GM12878 (cell line): ENCODE data around the gene KCNG1. TPM values are rescaled to one million over a fixed set of nuclear protein-coding genes. Genes with fewer than 3 reads are reported as not detected.

Source experiments
- ATAC-seq: fragments of 200-7000 bp; cut with Tn5 transposase; 3 replicates; pipeline ENCODE4 v1.9.1; 2020; ENCODE audit warnings: mild to moderate bottlenecking, moderate library complexity
- BruUV-seq: library from RNA; stranded (reverse); fragments of 400-500 nt; replicated peaks from 2 replicates; lab custom pipeline; 2021; lab: Mats Ljungman, UMichigan
- CTCF ChIA-PET: fragments of 300-600 bp; sonication (Branson Sonifier 250); formaldehyde crosslinking; extraction: SDS; loops from one replicate; lab custom pipeline; 2021; ENCODE audit warnings: inconsistent platforms; lab: Yijun Ruan, JAX
- POLR2A ChIA-PET: fragments of 350-600 bp; formaldehyde crosslinking; extraction: SDS; loops from one replicate; lab custom pipeline; 2021; ENCODE audit warnings: inconsistent platforms; lab: Charles Lee
- RAD21 ChIA-PET: fragments of 300-600 bp; sonication (Branson Sonifier 250); formaldehyde crosslinking; loops from one replicate; lab custom pipeline; 2023; ENCODE audit warnings: antibody characterized with exemption; ENCODE audit not compliant: unreplicated experiment; lab: Charles Lee
- SMC1A ChIA-PET: fragments of 300-600 bp; sonication (Branson Sonifier 250); formaldehyde crosslinking; loops from one replicate; lab custom pipeline; 2023; ENCODE audit not compliant: unreplicated experiment, uncharacterized antibody; lab: Charles Lee
- DNase-seq: peaks from one replicate; pipeline ENCODE4 v3.0.0-alpha.2; 2011; ENCODE audit warnings: low read depth, low spot score
- FAIRE-seq: peaks from 3 replicates; lab custom pipeline; 2011; peaks lifted over from hg19 to GRCh38; lab: Jason Lieb, UNC
- H2AFZ ChIP-seq: 2 replicates; pipeline ENCODE4 v1.6.0; 2011; ENCODE audit warnings: low read depth, low read length, control low read depth; ENCODE audit not compliant: control insufficient read depth
- H3K27ac ChIP-seq: 2 replicates; pipeline ENCODE4 v1.5.1; 2011; ENCODE audit warnings: control low read depth; ENCODE audit not compliant: control insufficient read depth, insufficient read depth
- H3K27me3 ChIP-seq, 2 experiments: replicated peaks in 1 of 2; 2 replicates each; pipeline versions ENCODE4 v1.6.0 to v1.6.1; 2011; ENCODE audit warnings: low read length in 1 of 2; ENCODE audit not compliant: control insufficient read depth in 2 of 2, insufficient read depth in 2 of 2
- H3K36me3 ChIP-seq, 2 experiments: 2 replicates each; pipeline ENCODE4 v1.5.1; 2011; ENCODE audit warnings: low read length in 1 of 2; ENCODE audit not compliant: control insufficient read depth in 2 of 2, insufficient read depth in 2 of 2
- H3K4me1 ChIP-seq: 2 replicates; pipeline ENCODE4 v1.6.1; 2011; ENCODE audit warnings: mild to moderate bottlenecking, low read length, moderate library complexity, mixed read lengths; ENCODE audit not compliant: control insufficient read depth, insufficient read depth
- H3K4me2 ChIP-seq: 2 replicates; pipeline ENCODE4 v1.6.0; 2011; ENCODE audit warnings: control low read depth; ENCODE audit not compliant: control insufficient read depth, insufficient read depth
- H3K4me3 ChIP-seq: fragments of 200-600 bp; sonication (generic); 2 replicates; pipeline ENCODE4 v1.5.1; 2016
- H3K79me2 ChIP-seq: 2 replicates; pipeline ENCODE4 v1.6.0; 2011; ENCODE audit warnings: low read length; ENCODE audit not compliant: control insufficient read depth, insufficient read depth
- H3K9ac ChIP-seq: 2 replicates; pipeline ENCODE4 v1.8.0; 2011; ENCODE audit warnings: low read length, control low read depth, mixed read lengths; ENCODE audit not compliant: control insufficient read depth, insufficient read depth
- H3K9me3 ChIP-seq: replicated peaks from 3 replicates; pipeline ENCODE4 v1.5.1; 2011; ENCODE audit warnings: mild to moderate bottlenecking, low read length; ENCODE audit not compliant: control insufficient read depth, insufficient read depth
- H4K20me1 ChIP-seq: 2 replicates; pipeline ENCODE4 v1.6.0; 2011; ENCODE audit not compliant: control insufficient read depth, insufficient read depth
- EP300 ChIP-seq, 2 experiments: fragments of 150-350 bp in 1 of 2; IDR thresholded peaks; 2 replicates each; pipeline ENCODE4 v1.6.1; 2011 to 2012; ENCODE audit warnings: low read depth in 2 of 2, low read length in 2 of 2, borderline replicate concordance in 1 of 2, improper control_type of control experiment in 1 of 2, inconsistent platforms in 1 of 2; ENCODE audit not compliant: control insufficient read depth in 1 of 2
- ESRRA ChIP-seq: IDR thresholded peaks from 2 replicates; pipeline ENCODE4 v1.6.1; 2012; ENCODE audit warnings: mild to moderate bottlenecking, low read length, improper control_type of control experiment
- ETV6 ChIP-seq, 2 experiments: fragments of 450-650 bp in 1 of 2; IDR thresholded peaks in 1 of 2; conservative IDR thresholded peaks in 1 of 2; 2 replicates each; pipeline ENCODE4 v1.6.1; 2014; ENCODE audit warnings: antibody characterized with exemption in 1 of 2, borderline replicate concordance in 1 of 2, low read depth in 1 of 2, mild to moderate bottlenecking in 1 of 2, moderate library complexity in 1 of 2
- EZH2 ChIP-seq: IDR thresholded peaks from 2 replicates; pipeline ENCODE4 v1.6.1; 2012; ENCODE audit warnings: low read depth, mild to moderate bottlenecking, control low read depth, inconsistent platforms, low read length, borderline replicate concordance; ENCODE audit not compliant: control insufficient read depth
- GATAD2B ChIP-seq: fragments of 450-650 bp; conservative IDR thresholded peaks from 2 replicates; pipeline ENCODE4 v1.6.1; 2017; ENCODE audit warnings: low read depth, mild to moderate bottlenecking, moderate library complexity
- JUNB ChIP-seq: IDR thresholded peaks from 2 replicates; pipeline ENCODE4 v1.6.1; 2016; ENCODE audit warnings: antibody characterized with exemption, mild to moderate bottlenecking
- JUND ChIP-seq: IDR thresholded peaks from 2 replicates; pipeline ENCODE4 v1.6.1; 2012; ENCODE audit warnings: low read depth, mild to moderate bottlenecking, low read length, improper control_type of control experiment, moderate library complexity
- NFIC ChIP-seq: IDR thresholded peaks from 2 replicates; pipeline ENCODE4 v1.6.1; 2012; ENCODE audit warnings: low read depth, mild to moderate bottlenecking, inconsistent platforms, low read length, moderate library complexity
- NR2C1 ChIP-seq: fragments of 450-650 bp; IDR thresholded peaks from 2 replicates; pipeline ENCODE4 v1.6.1; 2017; ENCODE audit warnings: antibody characterized with exemption, mild to moderate bottlenecking, moderate library complexity
- PAX5 ChIP-seq: IDR thresholded peaks from 2 replicates; pipeline ENCODE4 v1.6.1; 2011; ENCODE audit warnings: low read depth, low read length, borderline replicate concordance
- SPI1 ChIP-seq: IDR thresholded peaks from 2 replicates; pipeline ENCODE4 v1.6.1; 2011; ENCODE audit warnings: low read depth, mild to moderate bottlenecking, low read length, moderate library complexity, borderline replicate concordance; ENCODE audit not compliant: insufficient read depth
- SUZ12 ChIP-seq: fragments of 200-600 bp; sonication (generic); IDR thresholded peaks from one replicate; pipeline ENCODE4 v1.6.1; 2018; ENCODE audit warnings: antibody characterized with exemption, mild to moderate bottlenecking; ENCODE audit not compliant: unreplicated experiment
- YBX1 ChIP-seq: fragments of 450-650 bp; IDR thresholded peaks from 2 replicates; pipeline ENCODE4 v1.6.1; 2016; ENCODE audit warnings: antibody characterized with exemption
- WGBS: methylation state at CpG from one replicate; pipeline ENCODE4 v1.1.6; 2016; ENCODE audit warnings: low lambda C conversion rate; ENCODE audit not compliant: insufficient replicate concordance, insufficient coverage; ENCODE audit errors: missing lambda C conversion rate; 5-methylcytosine and 5-hydroxymethylcytosine counted together
- in situ Hi-C: fragments of 300-500 bp; cut with MboI; formaldehyde crosslinking; loops from 9 replicates; pipeline ENCODE4 v1.14.3; 2018; ENCODE audit warnings: mixed read lengths
- intact Hi-C: fragments of 100-400 bp; cut with micrococcal nuclease; formaldehyde crosslinking; loops from one replicate; pipeline ENCODE4 v1.14.2; 2022; ENCODE audit not compliant: unreplicated experiment
- polyA plus RNA-seq, 11 experiments: library from polyadenylated mRNA; depleted of rRNA in 4 of 11; unstranded in 6 of 11; stranded (reverse) in 5 of 11; fragments of >200 nt; fragmentation: Nextera tagmentation in 4 of 11; fragmentation: Illumina TruSeq in 1 of 11; extraction: Ambion mirVana in 4 of 11; extraction: Trizol in 1 of 11; gene quantifications; 1 replicate in 1 of 11; 2 replicates in 10 of 11; pipeline versions ENCODE4 v1.2.1 to v1.2.3, GENCODE V29; 2011 to 2016; ENCODE audit warnings: inconsistent platforms in 2 of 11, missing spikeins in 2 of 11, low read depth in 1 of 11
- total RNA-seq, 4 experiments: library from RNA; depleted of rRNA in 3 of 4; stranded (reverse); fragments of >200 nt in 3 of 4; fragmentation: Illumina TruSeq in 1 of 4; extraction: Trizol in 1 of 4; gene quantifications; 2 replicates each; pipeline versions ENCODE4 v1.2.1 to v1.2.3, GENCODE V29; 2013 to 2021
- TF ChIP-seq, protein P1 (sequence below): fragments of 450-650 bp; IDR thresholded peaks from 2 replicates; pipeline ENCODE4 v1.6.1; 2014; ENCODE audit warnings: mild to moderate bottlenecking
- TF ChIP-seq, protein P2 (sequence below): fragments of 450-650 bp; IDR thresholded peaks from 2 replicates; pipeline ENCODE4 v1.6.1; 2018; ENCODE audit warnings: mild to moderate bottlenecking, low read depth, moderate library complexity; ENCODE audit not compliant: partially characterized antibody
- TF ChIP-seq, protein P3 (sequence below): IDR thresholded peaks from 2 replicates; pipeline ENCODE4 v1.6.1; 2011; ENCODE audit warnings: borderline replicate concordance, low read depth, mild to moderate bottlenecking, moderate library complexity, mixed read lengths, low read length; ENCODE audit not compliant: insufficient read depth; ENCODE audit errors: extremely low read length

Gene KCNG1
- total and polyA plus RNA-seq, 10 of the 15 experiments (the other 5 are each of a cell fraction or from before 2014, with no cell fraction given) = not detected

DNA sequence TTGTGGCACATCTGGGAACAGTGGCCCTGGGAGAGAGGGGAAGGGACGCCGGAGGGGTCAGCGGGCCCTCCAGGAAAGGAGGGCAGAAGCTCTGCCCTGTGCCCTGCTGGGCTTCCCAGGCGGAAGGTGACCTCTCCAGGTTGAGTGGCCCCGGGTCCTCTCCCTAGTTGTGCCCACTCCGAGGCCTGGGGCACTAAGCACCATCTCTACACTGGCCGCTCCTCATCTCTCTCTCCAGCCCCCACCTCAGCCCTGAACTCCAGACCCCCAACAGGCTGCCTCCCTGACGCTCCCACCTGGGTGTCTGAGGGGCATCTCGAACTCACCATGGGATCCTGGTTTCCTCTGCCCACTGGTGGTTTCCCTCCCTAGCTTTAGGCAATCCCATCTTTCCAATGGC, 18.1 kb downstream of the KCNG1 start (continued):
- TF ChIP-seq, protein P1, sequence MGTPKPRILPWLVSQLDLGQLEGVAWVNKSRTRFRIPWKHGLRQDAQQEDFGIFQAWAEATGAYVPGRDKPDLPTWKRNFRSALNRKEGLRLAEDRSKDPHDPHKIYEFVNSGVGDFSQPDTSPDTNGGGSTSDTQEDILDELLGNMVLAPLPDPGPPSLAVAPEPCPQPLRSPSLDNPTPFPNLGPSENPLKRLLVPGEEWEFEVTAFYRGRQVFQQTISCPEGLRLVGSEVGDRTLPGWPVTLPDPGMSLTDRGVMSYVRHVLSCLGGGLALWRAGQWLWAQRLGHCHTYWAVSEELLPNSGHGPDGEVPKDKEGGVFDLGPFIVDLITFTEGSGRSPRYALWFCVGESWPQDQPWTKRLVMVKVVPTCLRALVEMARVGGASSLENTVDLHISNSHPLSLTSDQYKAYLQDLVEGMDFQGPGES = no peak
- TF ChIP-seq EP300 (IDR thresholded peaks at IDR 0.05; ENCODE audit: borderline replicate concordance in 1 of 2, control insufficient read depth in 1 of 2, low read depth in 2 of 2, low read length in 2 of 2) = no peak
- no peak for TF ChIP-seq NR2C1
- TF ChIP-seq JUND = no peak
- TF ChIP-seq ETV6 (conservative IDR thresholded peaks at IDR 0.05 in 1 of 2, IDR thresholded peaks at IDR 0.05 in 1 of 2; ENCODE audit: borderline replicate concordance in 1 of 2, low read depth in 1 of 2) = no peak
- no peak for TF ChIP-seq JUNB

DNA sequence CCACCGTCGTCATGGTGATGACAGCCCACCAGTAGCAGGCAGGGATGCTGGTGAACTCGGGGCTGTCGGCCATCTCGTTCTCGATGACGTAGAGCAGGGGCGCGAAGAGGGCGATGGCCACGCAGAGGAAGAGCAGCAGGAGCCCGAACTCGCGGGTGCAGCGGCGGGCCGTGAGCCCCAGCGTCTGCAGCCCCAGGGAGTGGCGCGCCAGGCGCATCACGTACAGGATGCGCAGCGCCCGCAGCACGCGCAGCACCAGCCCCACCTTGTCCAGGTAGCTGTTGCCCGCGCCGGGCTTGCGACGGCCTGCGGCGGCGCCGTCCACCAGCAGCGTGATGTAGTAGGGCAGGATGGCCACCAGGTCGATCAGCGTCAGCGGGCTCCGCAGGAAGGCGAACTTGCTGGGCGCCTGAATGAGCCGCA, 18.6 kb downstream of the KCNG1 start:
- ATAC-seq (no peak), FAIRE-seq (no peak), DNase-seq (no peak)
- BruUV-seq = no TSS peak
- Histone ChIP-seq H3K4me1 (no peaks in the 10 kb centered on the region), H3K36me3 (no peaks in the 10 kb centered on the region), H4K20me1 (no peaks in the 10 kb centered on the region), H3K4me2 (no peak overlapping the region), H3K9me3 (no peaks in the 10 kb centered on the region), H3K4me3 (no peak overlapping the region), H3K27me3 (peaks cover 0 to 2% of the 10 kb centered on the region in 2 experiments; a peak in 2 of 4 replicates), H3K79me2 (no peaks in the 10 kb centered on the region), H3K27ac (no peak overlapping the region), H3K9ac (no peak overlapping the region), H2AFZ (no peak overlapping the region)
- intact Hi-C loops (no loop called here), in situ Hi-C loops (no loop called here)
- POLR2A ChIA-PET = no interaction called here
- CTCF ChIA-PET = no interaction called here
- SMC1A ChIA-PET = no interaction called here
- RAD21 ChIA-PET = no interaction called here
- WGBS = 81% methylated on average over 44 of the region's 44 CpGs
- no peak for TF ChIP-seq YBX1
- TF ChIP-seq, protein P2, sequence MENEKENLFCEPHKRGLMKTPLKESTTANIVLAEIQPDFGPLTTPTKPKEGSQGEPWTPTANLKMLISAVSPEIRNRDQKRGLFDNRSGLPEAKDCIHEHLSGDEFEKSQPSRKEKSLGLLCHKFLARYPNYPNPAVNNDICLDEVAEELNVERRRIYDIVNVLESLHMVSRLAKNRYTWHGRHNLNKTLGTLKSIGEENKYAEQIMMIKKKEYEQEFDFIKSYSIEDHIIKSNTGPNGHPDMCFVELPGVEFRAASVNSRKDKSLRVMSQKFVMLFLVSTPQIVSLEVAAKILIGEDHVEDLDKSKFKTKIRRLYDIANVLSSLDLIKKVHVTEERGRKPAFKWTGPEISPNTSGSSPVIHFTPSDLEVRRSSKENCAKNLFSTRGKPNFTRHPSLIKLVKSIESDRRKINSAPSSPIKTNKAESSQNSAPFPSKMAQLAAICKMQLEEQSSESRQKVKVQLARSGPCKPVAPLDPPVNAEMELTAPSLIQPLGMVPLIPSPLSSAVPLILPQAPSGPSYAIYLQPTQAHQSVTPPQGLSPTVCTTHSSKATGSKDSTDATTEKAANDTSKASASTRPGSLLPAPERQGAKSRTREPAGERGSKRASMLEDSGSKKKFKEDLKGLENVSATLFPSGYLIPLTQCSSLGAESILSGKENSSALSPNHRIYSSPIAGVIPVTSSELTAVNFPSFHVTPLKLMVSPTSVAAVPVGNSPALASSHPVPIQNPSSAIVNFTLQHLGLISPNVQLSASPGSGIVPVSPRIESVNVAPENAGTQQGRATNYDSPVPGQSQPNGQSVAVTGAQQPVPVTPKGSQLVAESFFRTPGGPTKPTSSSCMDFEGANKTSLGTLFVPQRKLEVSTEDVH = no peak
- TF ChIP-seq SPI1 = no peak
- TF ChIP-seq, protein P1 = no peak
- no peak for TF ChIP-seq EZH2
- no peak for TF ChIP-seq ESRRA
- no peak for TF ChIP-seq PAX5
- no peak for TF ChIP-seq NFIC
- TF ChIP-seq GATAD2B = no peak
- TF ChIP-seq, protein P3, sequence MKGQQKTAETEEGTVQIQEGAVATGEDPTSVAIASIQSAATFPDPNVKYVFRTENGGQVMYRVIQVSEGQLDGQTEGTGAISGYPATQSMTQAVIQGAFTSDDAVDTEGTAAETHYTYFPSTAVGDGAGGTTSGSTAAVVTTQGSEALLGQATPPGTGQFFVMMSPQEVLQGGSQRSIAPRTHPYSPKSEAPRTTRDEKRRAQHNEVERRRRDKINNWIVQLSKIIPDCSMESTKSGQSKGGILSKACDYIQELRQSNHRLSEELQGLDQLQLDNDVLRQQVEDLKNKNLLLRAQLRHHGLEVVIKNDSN = no peak
- no peak for TF ChIP-seq NR2C1
- no peak for TF ChIP-seq SUZ12
